ENCODE results near the gene SIL1. TPM values are rescaled to one million over a fixed set of nuclear protein-coding genes. Genes with fewer than 3 reads are reported as not detected.
"Not testable (repeated sequence)": the region's sequence is repeated elsewhere in the genome, so short reads cannot be mapped to it uniquely, and the experiment has no call there.

The SIL1 gene
- total and polyA plus RNA-seq, 2 of the 13 experiments (the other 11 are each of a cell fraction or from before 2014, with no cell fraction given), result 26.0 to 30.0 TPM

- 80% methylated on average over 1 of the region's 1 CpG for WGBS (ENCODE audit: low lambda C conversion rate)
- H3K27ac ChIP-seq (ENCODE audit: extremely low read length, insufficient read depth, low read length), result no peak overlapping the region
- TF ChIP-seq ZBTB38 (CRISPR knock-in tag; IDR thresholded peaks at IDR 0.05) (no peak), KAT2B (IDR thresholded peaks at IDR 0.05; ENCODE audit: borderline replicate concordance, low read depth, low read length) (no peak), STAG1 (CRISPR knock-in tag; IDR thresholded peaks at IDR 0.05) (0 out of 2 replicates have a peak, but pooled peaks have one; percentile 8)
- H3K9ac ChIP-seq (ENCODE audit: insufficient read depth, low read depth, low read length), result no peak overlapping the region
- H3K4me3 ChIP-seq (replicated peaks in 1 of 3; ENCODE audit: insufficient read depth in 1 of 3, low read depth in 2 of 3, low read length in 3 of 3), result no peak overlapping the region
- H3K79me2 ChIP-seq (ENCODE audit: insufficient read depth, low read length), result peaks cover 9% of the 10 kb centered on the region
- H2AFZ ChIP-seq (ENCODE audit: low read length), result no peak overlapping the region
- H3K4me2 ChIP-seq (ENCODE audit: low read depth, low read length), result no peak overlapping the region
- H3K4me1 ChIP-seq (ENCODE audit: insufficient read depth, low read length), result peaks cover 23% of the 10 kb centered on the region
- ATAC-seq (no peak), DNase-seq (ENCODE audit: low spot score) (peak; percentile 21), FAIRE-seq (no peak)
- H4K20me1 ChIP-seq (ENCODE audit: insufficient read depth, low read length), result no peaks in the 10 kb centered on the region
- BruUV-seq (replicated peaks), result no TSS peak
- CTCF ChIA-PET (ENCODE audit: low intra/inter-chr PET ratio, low total read pairs), result no interaction called here
- POLR2A ChIA-PET, result no interaction called here
- peaks cover 0 to 5% of the 10 kb centered on the region in 2 experiments; a peak in 1 of 5 replicates for H3K27me3 ChIP-seq (ENCODE audit: control insufficient read depth in 1 of 2, insufficient read depth in 2 of 2, low read length in 2 of 2)
- H3K36me3 ChIP-seq (replicated peaks in 1 of 2; ENCODE audit: control insufficient read depth in 1 of 2, insufficient read depth in 2 of 2, low read length in 2 of 2), result no peaks in the 10 kb centered on the region; a peak in 3 of 5 replicates
- intact Hi-C loops (cut with micrococcal nuclease; ENCODE audit: unreplicated experiment) (no loop called here), in situ Hi-C loops (cut with HindIII; ENCODE audit: extremely low pct_ligation_motif_present, low pct_unique_long_range_greater_than_20kb) (no loop called here)
- no peaks in the 10 kb centered on the region for H3K9me3 ChIP-seq (ENCODE audit: low read length)
These were observed 4.2 kb downstream of the SIL1 start for GRCh38 chr5:139193928-139194327.

GRCh38 chr5:139192906-139193305 is 5.3 kb downstream of the SIL1 start:
- H2AFZ ChIP-seq (ENCODE audit: low read length); H3K27me3 ChIP-seq (ENCODE audit: control insufficient read depth in 1 of 2, insufficient read depth in 2 of 2, low read length in 2 of 2); H3K79me2 ChIP-seq (ENCODE audit: insufficient read depth, low read length); H3K9ac ChIP-seq (ENCODE audit: insufficient read depth, low read depth, low read length); DNase-seq (ENCODE audit: low spot score); H3K4me3 ChIP-seq (replicated peaks in 1 of 3; ENCODE audit: insufficient read depth in 1 of 3, low read depth in 2 of 3, low read length in 3 of 3); CTCF ChIA-PET (ENCODE audit: low intra/inter-chr PET ratio, low total read pairs); in situ Hi-C loops (cut with HindIII; ENCODE audit: extremely low pct_ligation_motif_present, low pct_unique_long_range_greater_than_20kb); POLR2A ChIA-PET; H3K36me3 ChIP-seq (replicated peaks in 1 of 2; ENCODE audit: control insufficient read depth in 1 of 2, insufficient read depth in 2 of 2, low read length in 2 of 2); FAIRE-seq; H3K27ac ChIP-seq (ENCODE audit: extremely low read length, insufficient read depth, low read length); H3K9me3 ChIP-seq (ENCODE audit: low read length); BruUV-seq (replicated peaks); H4K20me1 ChIP-seq (ENCODE audit: insufficient read depth, low read length); ATAC-seq; H3K4me2 ChIP-seq (ENCODE audit: low read depth, low read length); intact Hi-C loops (cut with micrococcal nuclease; ENCODE audit: unreplicated experiment): not testable (repeated sequence)
- peaks cover 25% of the 10 kb centered on the region for H3K4me1 ChIP-seq (ENCODE audit: insufficient read depth, low read length)
- WGBS (ENCODE audit: low lambda C conversion rate), result 100% methylated on average over 4 of the region's 4 CpGs
